ENCODE results near the gene PKNOX2.

DNA sequence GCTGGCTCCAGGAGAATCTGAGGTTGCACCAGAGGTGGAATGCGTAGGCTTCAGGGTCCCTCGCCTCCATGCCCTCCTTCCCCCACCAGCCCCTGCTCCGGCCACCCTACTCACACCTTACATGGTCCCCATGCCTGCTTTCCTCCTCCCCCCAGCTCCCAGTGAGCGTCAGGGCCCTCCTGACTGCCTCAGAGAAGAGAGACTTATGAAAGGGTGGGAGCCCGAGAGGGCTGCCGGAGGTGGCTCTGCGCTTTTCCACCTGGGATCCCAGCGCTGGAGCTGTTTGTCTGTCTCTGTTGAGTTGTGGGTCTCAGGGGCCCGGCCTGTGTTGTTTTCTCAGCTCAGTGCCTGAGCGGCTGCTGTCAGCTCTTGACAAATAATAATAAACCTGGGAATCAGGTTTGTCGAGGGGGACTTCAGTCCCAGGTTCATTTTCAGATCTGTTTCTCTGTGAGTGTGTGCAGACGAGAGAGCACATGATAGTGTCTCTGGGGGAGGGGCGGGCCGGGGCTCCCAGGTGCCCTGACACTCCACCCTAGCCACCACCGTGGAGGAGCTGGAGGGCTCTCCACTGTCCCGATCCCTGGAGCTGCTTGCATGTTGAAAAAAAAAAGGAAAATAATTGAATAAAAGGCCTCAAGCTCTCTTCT, 177.9 kb downstream of the PKNOX2 start:
- TF ChIP-seq, protein P1, sequence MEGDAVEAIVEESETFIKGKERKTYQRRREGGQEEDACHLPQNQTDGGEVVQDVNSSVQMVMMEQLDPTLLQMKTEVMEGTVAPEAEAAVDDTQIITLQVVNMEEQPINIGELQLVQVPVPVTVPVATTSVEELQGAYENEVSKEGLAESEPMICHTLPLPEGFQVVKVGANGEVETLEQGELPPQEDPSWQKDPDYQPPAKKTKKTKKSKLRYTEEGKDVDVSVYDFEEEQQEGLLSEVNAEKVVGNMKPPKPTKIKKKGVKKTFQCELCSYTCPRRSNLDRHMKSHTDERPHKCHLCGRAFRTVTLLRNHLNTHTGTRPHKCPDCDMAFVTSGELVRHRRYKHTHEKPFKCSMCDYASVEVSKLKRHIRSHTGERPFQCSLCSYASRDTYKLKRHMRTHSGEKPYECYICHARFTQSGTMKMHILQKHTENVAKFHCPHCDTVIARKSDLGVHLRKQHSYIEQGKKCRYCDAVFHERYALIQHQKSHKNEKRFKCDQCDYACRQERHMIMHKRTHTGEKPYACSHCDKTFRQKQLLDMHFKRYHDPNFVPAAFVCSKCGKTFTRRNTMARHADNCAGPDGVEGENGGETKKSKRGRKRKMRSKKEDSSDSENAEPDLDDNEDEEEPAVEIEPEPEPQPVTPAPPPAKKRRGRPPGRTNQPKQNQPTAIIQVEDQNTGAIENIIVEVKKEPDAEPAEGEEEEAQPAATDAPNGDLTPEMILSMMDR (IDR thresholded peaks at IDR 0.05; ENCODE audit: borderline replicate concordance, extremely low read depth, low read length, poor library complexity, severe bottlenecking) = no peak
- no peak for TF ChIP-seq EZH2 (IDR thresholded peaks at IDR 0.05; ENCODE audit: borderline replicate concordance, low read depth, low read length, severe bottlenecking)
